Peyer's patch (tissue), 4 donors: ENCODE measurements around the gene ZNF609. TPM values are rescaled to one million over a fixed set of nuclear protein-coding genes. Genes with fewer than 3 reads are reported as not detected.

Source experiments
- DNase-seq, 3 donors: peaks; one replicate each; pipeline ENCODE4 v3.0.0-alpha.2; 2017 to 2019
- H3K27ac ChIP-seq, 4 donors: fragments of 200-600 bp; sonication (generic); one replicate each; pipeline ENCODE4 v1.5.1; 2016 to 2019
- H3K27me3 ChIP-seq, 2 donors: fragments of 200-600 bp; sonication (generic); one replicate each; pipeline ENCODE4 v1.5.1; 2019
- H3K36me3 ChIP-seq, 3 donors: fragments of 200-600 bp; sonication (generic); one replicate each; pipeline ENCODE4 v1.5.1; 2016 to 2019
- H3K4me1 ChIP-seq, 4 donors: fragments of 200-600 bp; sonication (generic); one replicate each; pipeline ENCODE4 v1.5.1; 2016 to 2019
- H3K4me3 ChIP-seq, 4 donors: fragments of 200-600 bp; sonication (generic); 1 replicate in 3 of 4; 2 replicates in 1 of 4; pipeline ENCODE4 v1.5.1; 2016 to 2019; ENCODE audit warnings: mild to moderate bottlenecking in 1 of 4
- H3K9me3 ChIP-seq, 4 donors: fragments of 200-600 bp; sonication (generic); one replicate each; pipeline ENCODE4 v1.5.1; 2016 to 2019; ENCODE audit warnings: mild to moderate bottlenecking in 1 of 4
- POLR2A ChIP-seq, 2 donors: fragments of 450-650 bp; IDR thresholded peaks; one replicate each; pipeline ENCODE4 v1.5.1; 2017; ENCODE audit warnings: antibody characterized with exemption in 2 of 2, mild to moderate bottlenecking in 2 of 2, moderate library complexity in 2 of 2
- total RNA-seq, 4 donors: library from RNA; depleted of rRNA; stranded (reverse); fragments of >200 nt; gene quantifications; one replicate each; pipeline ENCODE4 v1.1.0, GENCODE V29; 2016
- TF ChIP-seq, protein P1 (sequence below), 6 experiments: fragments of 450-650 bp in 4 of 6; fragments of 200-600 bp in 2 of 6; sonication (generic) in 1 of 6; IDR thresholded peaks; one replicate each; pipeline ENCODE4 v1.5.1; 2017 to 2019; ENCODE audit warnings: antibody characterized with exemption in 6 of 6, mild to moderate bottlenecking in 3 of 6, moderate library complexity in 1 of 6

ZNF609 gene
- total RNA-seq, 4 donors from 2014 or later, result 22.1 to 57.8 (median 36.0) TPM

- Histone ChIP-seq H3K9me3 (no peaks in the 10 kb centered on the region), H3K4me1 (no peaks in the 10 kb centered on the region), H3K27me3 (no peaks in the 10 kb centered on the region), H3K27ac (no peak overlapping the region), H3K4me3 (no peak overlapping the region), H3K36me3 (no peaks in the 10 kb centered on the region)
- DNase-seq, result no peak
- TF ChIP-seq, protein P1, sequence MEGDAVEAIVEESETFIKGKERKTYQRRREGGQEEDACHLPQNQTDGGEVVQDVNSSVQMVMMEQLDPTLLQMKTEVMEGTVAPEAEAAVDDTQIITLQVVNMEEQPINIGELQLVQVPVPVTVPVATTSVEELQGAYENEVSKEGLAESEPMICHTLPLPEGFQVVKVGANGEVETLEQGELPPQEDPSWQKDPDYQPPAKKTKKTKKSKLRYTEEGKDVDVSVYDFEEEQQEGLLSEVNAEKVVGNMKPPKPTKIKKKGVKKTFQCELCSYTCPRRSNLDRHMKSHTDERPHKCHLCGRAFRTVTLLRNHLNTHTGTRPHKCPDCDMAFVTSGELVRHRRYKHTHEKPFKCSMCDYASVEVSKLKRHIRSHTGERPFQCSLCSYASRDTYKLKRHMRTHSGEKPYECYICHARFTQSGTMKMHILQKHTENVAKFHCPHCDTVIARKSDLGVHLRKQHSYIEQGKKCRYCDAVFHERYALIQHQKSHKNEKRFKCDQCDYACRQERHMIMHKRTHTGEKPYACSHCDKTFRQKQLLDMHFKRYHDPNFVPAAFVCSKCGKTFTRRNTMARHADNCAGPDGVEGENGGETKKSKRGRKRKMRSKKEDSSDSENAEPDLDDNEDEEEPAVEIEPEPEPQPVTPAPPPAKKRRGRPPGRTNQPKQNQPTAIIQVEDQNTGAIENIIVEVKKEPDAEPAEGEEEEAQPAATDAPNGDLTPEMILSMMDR (IDR thresholded peaks at IDR 0.05), result no peak
- TF ChIP-seq POLR2A (IDR thresholded peaks at IDR 0.05), result no peak
These were observed 250.5 kb downstream of the ZNF609 start for GRCh38 chr15:64710676-64711428.

- DNase-seq, result no peak
- Histone ChIP-seq H3K4me1 (no peaks in the 10 kb centered on the region), H3K27ac (no peak overlapping the region), H3K9me3 (no peaks in the 10 kb centered on the region), H3K36me3 (no peaks in the 10 kb centered on the region), H3K4me3 (no peak overlapping the region), H3K27me3 (no peaks in the 10 kb centered on the region)
- no peak for TF ChIP-seq POLR2A (IDR thresholded peaks at IDR 0.05)
- TF ChIP-seq, protein P1 (IDR thresholded peaks at IDR 0.05), result no peak
These were observed 252.0 kb downstream of the ZNF609 start for GRCh38 chr15:64712353-64712752.

- Histone ChIP-seq H3K4me1 (no peaks in the 10 kb centered on the region), H3K36me3 (no peaks in the 10 kb centered on the region), H3K9me3 (no peaks in the 10 kb centered on the region), H3K4me3 (no peak overlapping the region), H3K27ac (no peak overlapping the region), H3K27me3 (no peaks in the 10 kb centered on the region)
- TF ChIP-seq, protein P1 (IDR thresholded peaks at IDR 0.05), result no peak
- no peak for TF ChIP-seq POLR2A (IDR thresholded peaks at IDR 0.05)
- no peak for DNase-seq
These were observed 253.2 kb downstream of the ZNF609 start for GRCh38 chr15:64713592-64713991.

DNA sequence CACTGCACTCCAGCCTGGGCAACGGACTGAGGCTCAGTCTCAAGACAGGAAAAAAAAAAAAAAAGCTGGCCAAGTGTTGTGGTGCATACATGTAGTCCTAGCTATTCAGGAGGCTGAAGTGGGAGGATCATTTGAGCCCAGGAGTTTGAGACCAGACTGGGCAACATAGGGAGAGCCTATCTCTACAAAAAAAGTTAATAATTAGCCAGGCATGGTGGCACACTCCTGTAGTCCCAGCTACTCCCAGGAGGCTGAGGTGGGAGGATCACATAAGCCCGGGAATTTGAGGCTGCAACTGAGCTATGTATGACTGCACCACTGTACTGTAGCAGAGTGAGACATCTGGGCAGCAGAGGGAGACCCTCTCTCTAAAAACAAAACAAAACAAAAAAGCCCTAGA lies 256.1 kb downstream of the ZNF609 start:
- no peak for DNase-seq
- Histone ChIP-seq H3K4me3 (no peak overlapping the region), H3K36me3 (no peaks in the 10 kb centered on the region), H3K27ac (no peak overlapping the region), H3K27me3 (no peaks in the 10 kb centered on the region), H3K9me3 (no peaks in the 10 kb centered on the region), H3K4me1 (no peaks in the 10 kb centered on the region)
- TF ChIP-seq, protein P1 (IDR thresholded peaks at IDR 0.05), result no peak
- TF ChIP-seq POLR2A (IDR thresholded peaks at IDR 0.05), result no peak

DNA sequence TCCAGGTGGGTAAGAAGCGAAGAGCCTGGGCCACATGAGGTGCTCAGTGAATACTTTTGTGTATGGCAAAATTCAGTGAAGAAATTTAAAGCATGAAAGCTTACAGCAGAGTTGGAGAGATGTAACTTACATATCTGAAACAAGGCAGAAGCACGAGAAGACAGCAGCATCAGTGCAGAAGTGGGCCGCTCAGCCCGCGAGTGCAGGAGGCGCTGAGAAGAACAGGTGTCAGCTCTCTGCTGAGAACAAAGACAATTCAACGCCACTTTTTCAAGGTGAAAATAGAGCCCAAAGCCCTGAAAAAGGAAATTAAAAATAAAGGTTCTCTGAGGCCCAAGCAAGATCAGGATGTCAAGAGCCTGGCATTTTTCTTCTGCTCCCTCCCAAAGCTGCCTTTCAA lies 256.8 kb downstream of the ZNF609 start:
- no peaks in the 10 kb centered on the region for H3K4me1 ChIP-seq
- H3K9me3 ChIP-seq, result no peaks in the 10 kb centered on the region
- H3K27me3 ChIP-seq, result no peaks in the 10 kb centered on the region
- TF ChIP-seq, protein P1 (IDR thresholded peaks at IDR 0.05), result no peak
- TF ChIP-seq POLR2A (IDR thresholded peaks at IDR 0.05), result no peak
- no peak for DNase-seq
- no peaks in the 10 kb centered on the region for H3K36me3 ChIP-seq
- peak overlapping the region in 1 of 4 donors; percentile 58 for H3K27ac ChIP-seq
- H3K4me3 ChIP-seq, result no peak overlapping the region
